HG02588 (cell line): ENCODE results near the gene MAP3K12.

ENCODE experiments used
- ATAC-seq: cut with Tn5 transposase; IDR thresholded peaks from one replicate; pipeline ENCODE4 v1.9.1; 2021; ENCODE audit warnings: mild to moderate bottlenecking, moderate library complexity; ENCODE audit not compliant: unreplicated experiment

Gene MAP3K12

GRCh38 chr12:53508534-53509170 lies 9.4 kb upstream of the MAP3K12 start:
- peak; percentile 79 for ATAC-seq

DNA sequence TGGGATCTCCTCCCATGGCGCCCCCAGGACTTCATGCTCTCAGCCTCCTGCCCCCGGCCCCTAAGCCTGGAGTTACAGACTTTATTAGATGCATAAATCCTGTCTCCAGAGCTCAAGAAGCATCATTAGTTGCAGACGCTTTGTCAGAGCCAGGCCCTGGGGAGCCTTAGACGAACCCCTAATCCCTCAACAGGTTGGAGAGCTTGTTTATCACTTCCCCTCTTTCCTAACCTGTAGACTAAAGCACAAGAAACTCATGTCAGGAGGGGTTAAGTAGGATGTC lies 8.3 kb upstream of the MAP3K12 start:
- no peak for ATAC-seq

DNA sequence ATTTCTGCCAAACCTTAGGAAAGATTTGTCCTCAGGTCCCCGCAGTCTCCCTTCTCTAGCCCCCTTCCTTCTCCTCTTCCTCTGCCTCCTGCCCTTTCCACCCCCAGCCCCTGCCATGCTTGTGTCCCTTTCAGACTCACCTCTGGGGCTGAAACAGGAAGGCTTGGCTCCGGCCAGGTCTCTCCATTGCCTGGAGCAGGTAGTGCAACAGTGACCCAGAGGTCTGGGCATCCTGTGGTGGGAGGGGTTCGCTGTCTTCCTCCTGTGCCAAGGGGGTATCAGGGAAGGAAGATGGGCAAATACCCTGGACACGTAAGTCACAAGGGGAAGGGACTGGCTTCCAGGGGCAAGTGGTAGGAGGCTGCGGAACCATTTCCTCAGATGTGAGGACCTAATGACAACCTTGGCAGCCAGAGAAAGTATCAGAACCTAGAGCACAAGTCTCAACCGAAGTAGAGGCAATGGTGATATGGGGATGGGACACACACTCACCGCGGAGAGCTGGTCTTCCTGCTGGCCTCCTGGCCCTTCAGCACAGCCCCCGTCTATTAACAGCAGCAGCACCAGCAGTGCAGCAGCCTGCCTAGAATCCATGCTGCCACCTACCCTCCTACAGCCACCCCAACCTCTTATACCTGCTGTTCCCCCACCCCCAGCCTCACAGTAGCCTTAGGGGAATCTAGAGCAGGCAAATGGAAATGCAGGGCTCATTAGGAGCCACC lies 7.8 kb upstream of the MAP3K12 start, which contains the start of gene NPFF:
Gene NPFF, minus strand, starts transcription at position 604 of the 722 bp plus-strand sequence. Its CDS starts 10 bp downstream, at position 594.
- ATAC-seq = no peak

- ATAC-seq = no peak
These were observed 7.2 kb upstream of the MAP3K12 start for GRCh38 chr12:53506450-53506785.

DNA sequence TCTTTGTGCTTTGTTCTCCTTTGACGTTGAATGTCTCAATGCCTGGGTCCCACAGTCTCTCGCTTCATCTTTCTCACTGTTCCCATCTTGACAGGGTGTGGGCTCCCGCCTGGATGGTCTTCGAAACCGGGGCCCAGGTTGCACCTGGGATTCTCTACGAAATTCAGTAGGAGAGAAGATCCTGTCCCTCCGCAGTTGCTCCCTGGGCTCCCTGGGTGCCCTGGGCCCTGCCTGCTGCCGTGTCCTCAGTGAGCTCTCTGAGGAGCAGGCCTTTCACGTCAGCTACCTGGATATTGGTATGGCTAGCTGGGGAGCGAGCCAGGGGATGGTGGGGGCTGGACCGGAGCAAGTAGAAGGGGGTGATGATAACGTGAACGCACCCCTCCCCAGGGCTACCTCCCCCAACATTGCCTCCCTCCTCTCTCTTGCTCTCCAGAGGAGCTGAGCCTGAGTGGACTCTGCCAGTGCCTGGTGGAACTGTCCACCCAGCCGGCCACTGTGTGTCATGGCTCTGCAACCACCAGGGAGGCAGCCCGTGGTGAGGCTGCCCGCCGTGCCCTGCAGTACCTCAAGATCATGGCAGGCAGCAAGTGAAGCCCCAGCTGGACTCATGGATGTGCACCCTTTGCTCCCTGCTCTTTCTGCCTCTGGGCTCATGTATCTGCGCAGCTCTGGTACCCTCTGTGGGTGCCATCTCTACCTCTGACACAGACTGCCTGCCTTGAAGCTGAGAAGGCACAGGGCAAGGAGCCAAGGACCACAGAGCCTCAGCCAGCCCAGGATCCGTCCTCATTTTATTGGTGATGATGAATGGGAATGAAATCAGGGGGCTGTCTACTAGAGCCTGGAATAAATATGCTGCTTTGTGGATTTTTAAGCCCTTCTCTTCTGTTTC lies 6.5 kb upstream of the MAP3K12 start:
- no peak for ATAC-seq

DNA sequence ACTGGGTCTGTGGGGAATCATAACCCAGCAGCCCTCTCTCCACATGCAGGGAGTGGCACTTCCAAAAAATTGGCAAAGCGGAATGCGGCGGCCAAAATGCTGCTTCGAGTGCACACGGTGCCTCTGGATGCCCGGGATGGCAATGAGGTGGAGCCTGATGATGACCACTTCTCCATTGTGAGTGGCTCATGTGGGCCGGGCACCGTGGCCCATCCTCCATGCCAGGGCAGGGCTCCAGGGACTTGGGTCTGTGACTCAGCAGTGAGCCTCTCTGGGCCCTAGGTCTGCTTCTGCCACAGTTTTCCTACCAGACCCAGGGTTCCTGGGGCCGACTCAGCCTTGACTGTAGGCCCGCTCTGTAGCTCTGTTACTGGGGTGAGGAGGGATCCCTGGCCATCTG lies 5.8 kb upstream of the MAP3K12 start:
- no peak for ATAC-seq

- no peak for ATAC-seq
These were observed 5.0 kb upstream of the MAP3K12 start for GRCh38 chr12:53504004-53504920.

DNA sequence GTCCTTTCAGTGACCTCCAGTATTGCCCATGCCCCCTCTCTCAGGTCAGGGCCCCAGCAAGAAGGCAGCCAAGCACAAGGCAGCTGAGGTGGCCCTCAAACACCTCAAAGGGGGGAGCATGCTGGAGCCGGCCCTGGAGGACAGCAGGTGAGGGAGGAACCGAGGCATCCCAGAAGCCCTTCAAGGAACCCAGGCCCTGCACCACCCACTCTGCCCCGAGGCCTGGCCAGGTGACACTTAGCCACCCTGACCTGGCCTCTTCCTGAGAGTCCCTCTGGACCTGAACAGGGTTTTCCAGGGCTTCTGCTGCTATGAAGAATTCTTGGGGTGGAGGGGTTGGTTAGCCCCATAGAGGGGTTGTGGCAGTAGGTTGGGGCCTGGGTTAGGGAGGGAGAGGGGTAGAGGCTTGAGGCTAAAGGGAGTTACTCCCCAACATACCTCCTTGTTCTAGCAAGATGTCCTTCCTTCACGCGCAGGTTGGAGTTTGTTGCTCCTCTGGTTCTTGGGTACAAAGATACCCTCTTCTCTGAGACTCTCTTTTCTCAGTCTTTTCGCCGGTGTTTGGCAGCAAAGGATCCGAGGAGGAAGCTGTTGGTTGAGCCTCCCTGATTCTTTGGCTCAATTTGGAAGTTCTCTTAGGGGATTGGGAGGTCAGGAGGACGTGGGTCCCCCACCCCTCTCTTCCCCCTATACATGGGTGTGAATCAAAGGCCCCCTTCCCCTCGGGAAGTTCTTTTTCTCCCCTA lies 3.9 kb upstream of the MAP3K12 start:
- ATAC-seq = no peak

DNA sequence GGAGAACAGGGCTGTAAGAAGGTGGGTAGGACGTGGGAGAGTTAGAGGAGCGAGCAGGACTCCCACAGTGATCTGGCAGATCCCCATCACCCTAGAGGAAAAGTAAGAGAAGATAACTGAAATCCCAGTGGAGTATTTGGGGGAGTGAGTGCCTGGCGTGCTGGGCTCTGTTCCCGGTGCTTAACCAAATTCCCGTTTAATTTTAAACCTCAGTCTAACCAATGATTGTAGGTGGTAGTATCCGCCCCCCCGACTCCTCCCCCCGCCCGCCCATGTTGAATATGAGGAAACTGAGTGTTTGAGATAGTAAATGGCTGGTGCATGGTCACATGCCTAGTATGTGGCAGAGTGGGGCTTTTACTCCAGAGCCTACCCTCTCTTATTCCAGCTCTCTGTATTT lies 3.1 kb upstream of the MAP3K12 start:
- ATAC-seq = no peak

DNA sequence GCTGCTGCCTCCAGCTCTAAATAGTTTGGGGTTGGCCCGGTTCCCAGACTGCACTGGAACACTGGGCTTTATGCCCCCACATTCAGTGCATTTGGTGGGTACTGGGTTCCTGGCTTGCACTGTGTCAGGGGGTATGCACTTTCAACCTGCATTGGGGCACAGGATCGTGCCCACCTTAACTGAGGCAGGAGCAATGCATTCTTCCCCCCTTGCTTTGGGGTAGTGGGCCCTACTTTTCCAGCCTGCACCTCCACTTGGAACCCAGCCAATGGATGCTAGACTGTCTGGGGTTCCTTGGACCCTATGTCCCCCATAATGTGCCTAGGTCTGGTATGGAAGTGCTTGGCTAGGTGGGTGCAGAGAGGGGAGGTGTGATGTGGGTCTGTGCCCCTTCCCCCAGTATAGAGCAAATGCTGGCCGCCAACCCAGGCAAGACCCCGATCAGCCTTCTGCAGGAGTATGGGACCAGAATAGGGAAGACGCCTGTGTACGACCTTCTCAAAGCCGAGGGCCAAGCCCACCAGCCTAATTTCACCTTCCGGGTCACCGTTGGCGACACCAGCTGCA lies 2.4 kb upstream of the MAP3K12 start:
- ATAC-seq = no peak

DNA sequence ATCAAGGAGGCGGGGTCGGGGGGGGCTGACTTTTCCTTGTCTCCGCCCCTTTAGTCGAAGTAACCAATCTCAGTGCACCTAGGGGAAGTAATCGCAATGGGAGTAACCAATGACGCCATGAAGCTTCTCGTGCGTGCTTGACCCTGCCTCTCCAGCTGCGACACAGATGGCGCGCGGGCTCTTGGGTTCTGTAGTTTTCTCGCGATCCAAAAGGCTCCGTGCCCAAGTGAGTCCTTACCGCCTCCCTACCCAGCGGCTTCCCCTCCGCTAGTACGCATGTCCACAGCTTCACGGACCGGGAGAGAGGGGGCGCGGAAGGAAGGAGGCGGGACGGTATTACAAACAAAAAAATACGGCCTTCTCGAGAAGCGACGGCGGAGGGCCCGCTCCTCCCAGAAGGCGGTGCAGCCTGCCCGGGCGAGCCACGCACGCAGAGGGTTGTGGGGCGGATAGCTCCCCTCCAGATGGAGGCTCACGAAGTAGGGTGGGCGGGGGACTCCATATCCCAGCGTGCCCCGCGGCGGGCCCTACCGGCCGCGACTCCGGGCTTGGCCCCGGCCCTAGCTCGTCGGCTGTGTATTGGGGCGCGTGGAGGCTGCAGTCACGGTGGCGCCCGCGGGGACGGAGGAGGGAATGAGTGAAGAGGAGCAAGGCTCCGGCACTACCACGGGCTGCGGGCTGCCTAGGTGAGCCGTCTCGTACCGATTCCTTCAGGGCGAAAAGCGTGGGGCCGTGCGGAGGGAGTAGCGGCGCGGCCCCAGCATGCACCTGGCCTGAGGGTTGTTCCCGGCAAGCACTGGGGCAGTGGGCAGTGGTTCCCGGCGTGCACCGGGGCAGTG lies 1.7 kb upstream of the MAP3K12 start, which contains the start of gene TARBP2:
Gene TARBP2, plus strand, starts transcription at position 508 of the 839 bp plus-strand sequence. Its CDS starts 126 bp downstream, at position 634.
- peak; percentile 78 for ATAC-seq

DNA sequence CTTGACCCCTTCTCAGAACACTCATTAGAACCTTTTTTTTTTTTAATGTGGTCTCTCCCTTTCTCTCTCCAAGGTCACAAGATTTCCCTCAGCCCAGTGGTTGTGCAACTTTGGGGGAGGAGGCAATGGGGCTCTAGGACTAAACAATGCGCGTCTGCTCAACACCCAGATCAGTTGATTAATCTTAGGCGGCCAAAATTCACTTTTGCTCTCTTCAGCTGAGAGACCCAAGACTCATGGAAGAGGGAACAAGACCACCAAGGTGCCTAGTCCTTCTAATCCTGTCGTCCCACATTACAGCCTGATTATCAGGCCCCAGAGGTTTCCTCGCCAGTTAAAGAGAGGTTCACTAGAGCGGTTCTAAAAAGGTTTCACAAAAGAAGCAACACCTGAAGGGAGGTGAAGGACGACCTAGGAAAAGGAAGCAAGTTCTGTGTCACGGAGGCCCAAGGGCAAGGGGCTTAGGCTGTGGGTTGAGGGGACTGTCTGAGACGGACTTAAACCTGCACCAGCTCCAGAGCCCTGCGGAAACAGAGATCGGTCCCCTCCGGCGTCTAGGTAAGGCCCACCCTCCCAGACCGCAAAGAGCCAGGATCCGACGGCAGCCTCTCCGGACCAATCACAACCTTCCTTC lies 1.0 kb upstream of the MAP3K12 start:
- no peak for ATAC-seq

- no peak for ATAC-seq
These were observed 1.0 kb downstream of the MAP3K12 start for GRCh38 chr12:53498235-53498630.

DNA sequence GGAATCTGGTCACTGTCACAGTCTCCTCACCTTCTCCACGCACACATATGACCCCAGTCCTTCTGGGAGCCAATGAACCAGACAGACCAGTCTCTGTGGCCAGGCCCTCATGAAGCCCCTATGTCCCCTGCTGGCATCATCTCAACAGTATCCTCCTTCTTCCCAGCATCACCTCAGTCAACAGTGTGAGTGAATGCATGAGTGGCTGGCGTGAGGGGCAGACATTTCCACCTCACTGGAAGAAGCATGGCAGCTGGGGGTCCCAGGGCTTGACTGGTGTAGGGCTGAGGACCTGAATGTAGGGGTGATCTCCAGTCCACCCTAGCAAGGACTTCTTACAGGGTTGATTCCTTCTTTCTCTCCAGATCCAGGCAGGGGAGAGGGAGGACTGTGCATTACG lies 1.8 kb downstream of the MAP3K12 start:
- no peak for ATAC-seq

- ATAC-seq = no peak
These were observed 2.6 kb downstream of the MAP3K12 start for GRCh38 chr12:53496752-53497032.

DNA sequence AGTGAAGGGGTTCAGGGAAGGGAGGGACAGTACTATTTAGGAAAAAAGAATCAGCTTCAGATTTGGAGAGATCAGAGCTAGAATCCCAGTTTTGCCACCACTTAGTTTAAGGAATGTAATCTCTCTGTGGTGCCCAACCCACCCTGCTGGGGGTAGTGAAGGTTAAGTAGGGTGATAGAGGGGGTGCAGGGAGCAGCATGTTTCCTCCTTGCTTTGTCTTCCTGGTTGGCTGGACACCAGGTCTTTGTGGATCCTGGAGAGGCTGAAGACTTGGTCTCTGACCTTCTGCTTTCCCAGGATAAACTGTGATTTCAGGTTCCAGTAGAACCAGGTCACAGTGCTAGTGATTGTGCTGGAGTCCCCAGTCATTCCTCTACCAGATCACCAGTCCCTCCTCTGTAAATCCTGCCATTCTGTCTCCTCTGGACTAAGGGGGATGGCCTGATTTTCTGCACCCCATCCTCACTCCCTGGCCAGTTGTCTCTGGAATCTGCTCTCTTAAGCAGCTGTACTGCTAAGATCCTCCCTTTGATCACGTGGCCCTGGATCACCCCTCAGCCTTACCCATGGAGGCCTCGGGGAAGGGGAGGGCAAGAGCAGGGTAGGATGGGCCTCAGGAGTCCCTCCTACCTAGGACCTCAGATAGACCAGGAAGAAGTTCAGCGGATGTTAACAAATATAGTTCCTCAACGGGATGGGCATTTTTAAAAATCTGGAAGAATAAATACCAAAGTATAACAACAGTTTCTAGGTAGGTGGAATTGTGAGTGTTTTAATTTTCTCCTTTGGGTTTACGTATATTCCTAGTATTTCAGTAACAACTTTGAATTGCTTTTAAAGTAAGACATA lies 3.1 kb downstream of the MAP3K12 start:
- no peak for ATAC-seq

DNA sequence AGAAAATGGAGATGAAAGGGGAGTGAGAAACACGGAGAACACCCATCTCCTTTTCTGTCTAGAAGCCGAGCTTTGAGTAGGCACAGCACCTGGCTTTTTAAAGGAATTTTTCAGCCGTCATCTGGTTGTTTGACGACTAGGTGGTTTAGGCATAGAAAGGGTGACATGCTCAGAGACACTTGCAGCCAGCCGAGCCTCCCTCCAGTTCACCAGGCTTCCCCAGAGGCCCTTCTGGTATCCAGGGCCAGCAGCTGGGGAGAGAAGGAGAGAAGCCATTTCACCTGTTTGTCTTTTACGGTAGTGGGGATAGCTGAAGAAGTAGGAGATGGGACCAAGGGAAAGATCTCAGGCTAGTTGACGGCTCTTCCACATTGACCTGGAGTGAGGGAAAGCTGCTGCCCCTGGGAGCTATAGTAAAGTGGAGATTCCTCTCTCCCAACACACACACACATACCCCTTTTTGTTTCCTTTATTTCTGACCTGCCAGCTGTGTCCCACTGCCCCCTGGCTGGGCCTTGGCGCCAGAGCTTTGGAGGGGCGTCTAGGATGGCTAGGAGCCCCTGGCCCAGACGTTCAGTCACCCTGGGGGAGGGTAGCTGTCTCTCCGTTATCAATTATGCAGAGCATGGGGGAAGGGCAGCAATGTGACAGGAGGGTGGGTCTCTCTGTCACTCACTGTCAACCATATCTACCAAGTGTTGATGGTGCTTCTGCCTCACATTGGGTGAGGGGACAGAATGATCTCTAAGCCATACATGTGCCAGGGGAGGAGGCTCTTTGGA lies 5.5 kb downstream of the MAP3K12 start:
- ATAC-seq = no peak
